HG03432 (cell line): ENCODE data around the gene NEGR1.

Experiments
- ATAC-seq: cut with Tn5 transposase; IDR thresholded peaks from one replicate; pipeline ENCODE4 v1.9.1; 2021; ENCODE audit warnings: mild to moderate bottlenecking, moderate library complexity; ENCODE audit not compliant: unreplicated experiment

The NEGR1 gene

GRCh38 chr1:72050551-72050950 is 231.8 kb downstream of the NEGR1 start:
- ATAC-seq, result no peak

GRCh38 chr1:72037745-72038343 is 244.5 kb downstream of the NEGR1 start:
- ATAC-seq, result peak; percentile 76

GRCh38 chr1:72034827-72035226 is 247.5 kb downstream of the NEGR1 start:
- ATAC-seq, result no peak

GRCh38 chr1:72023063-72023930 is 259.0 kb downstream of the NEGR1 start:
- ATAC-seq, result no peak

- no peak for ATAC-seq
Measured at GRCh38 chr1:72018562-72018961, 263.8 kb downstream of the NEGR1 start.

- ATAC-seq, result no peak
Measured at GRCh38 chr1:72015006-72015405, 267.3 kb downstream of the NEGR1 start.

- ATAC-seq, result no peak
Measured at GRCh38 chr1:72013161-72013560, 269.2 kb downstream of the NEGR1 start.

GRCh38 chr1:72011721-72012120 is 270.6 kb downstream of the NEGR1 start:
- ATAC-seq, result no peak

GRCh38 chr1:72010094-72010431 is 272.3 kb downstream of the NEGR1 start:
- ATAC-seq, result peak; percentile 67

GRCh38 chr1:72009173-72010093 is 272.9 kb downstream of the NEGR1 start:
- ATAC-seq, result no peak

GRCh38 chr1:72007312-72007711 is 275.0 kb downstream of the NEGR1 start:
- ATAC-seq, result no peak

- no peak for ATAC-seq
Measured at GRCh38 chr1:72006092-72006491, 276.2 kb downstream of the NEGR1 start.

- ATAC-seq, result no peak
Measured at GRCh38 chr1:72003092-72003491, 279.2 kb downstream of the NEGR1 start.

GRCh38 chr1:72000809-72001208 is 281.5 kb downstream of the NEGR1 start:
- no peak for ATAC-seq

GRCh38 chr1:71994646-71995045 is 287.7 kb downstream of the NEGR1 start:
- peak; percentile 70 for ATAC-seq

GRCh38 chr1:71987181-71987580 is 295.2 kb downstream of the NEGR1 start:
- no peak for ATAC-seq

GRCh38 chr1:71986160-71986559 is 296.2 kb downstream of the NEGR1 start:
- no peak for ATAC-seq

GRCh38 chr1:71980556-71980955 is 301.8 kb downstream of the NEGR1 start:
- ATAC-seq, result no peak

GRCh38 chr1:71979882-71980281 is 302.5 kb downstream of the NEGR1 start:
- ATAC-seq, result no peak

- ATAC-seq, result peak; percentile 98
Measured at GRCh38 chr1:71967670-71968069, 314.7 kb downstream of the NEGR1 start.

- ATAC-seq, result no peak
Measured at GRCh38 chr1:71964188-71964587, 318.2 kb downstream of the NEGR1 start.
